Stimulated activated CD8-positive, alpha-beta memory T cell treated with anti-CD3 and anti-CD28 coated beads, Interleukin-7, amount 100 ng/mL, for 24 hours (primary cell): ENCODE results near the gene LURAP1L.

Source experiments
- DNase-seq: peaks from one replicate; pipeline ENCODE4 v3.0.0-alpha.2; 2020; ENCODE audit warnings: low read depth

The LURAP1L gene

GRCh38 chr9:12774861-12775678, at the start of gene LURAP1L:
Gene LURAP1L, plus strand, starts transcription at chr9:12775020. Its CDS starts 696 bp downstream, at chr9:12775716.
- no peak for DNase-seq

DNA sequence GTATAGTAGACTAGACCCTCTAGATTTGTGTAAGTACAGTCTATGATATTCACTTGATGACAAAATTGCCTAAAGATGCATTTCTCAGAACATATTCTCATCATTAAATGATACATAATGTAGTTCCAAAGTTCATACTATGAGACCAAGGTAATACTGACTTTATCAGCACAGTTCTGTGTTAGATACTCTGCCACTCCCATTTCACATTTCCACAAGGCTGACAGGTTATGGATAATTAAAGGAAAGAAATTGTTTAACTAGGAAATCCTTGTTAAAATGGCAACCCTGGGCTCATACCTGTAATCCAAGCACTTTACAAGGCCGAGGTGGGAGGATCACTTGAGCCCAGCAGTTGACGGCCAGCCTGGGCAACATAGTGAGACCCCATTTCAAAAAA, 48.0 kb upstream of the LURAP1L start:
- no peak for DNase-seq

DNA sequence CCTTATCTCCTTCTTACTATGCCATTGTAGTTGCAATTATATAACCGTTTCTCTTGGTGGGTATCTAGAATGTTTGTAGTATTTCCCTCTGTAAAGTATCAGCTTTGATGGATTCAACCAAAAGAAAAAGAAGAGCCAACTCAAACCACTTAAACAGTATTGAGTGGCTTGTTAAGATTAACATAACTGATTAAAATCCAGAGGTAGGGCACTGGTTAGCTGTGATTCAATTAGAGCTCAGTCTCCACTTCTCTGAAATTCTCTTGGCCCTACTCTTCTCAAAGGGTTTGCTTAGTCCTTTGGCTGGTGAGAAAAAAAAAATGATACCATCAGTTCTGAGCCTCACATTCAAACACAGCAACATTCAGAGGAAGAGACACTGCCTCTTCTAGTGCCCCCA, 44.6 kb upstream of the LURAP1L start:
- DNase-seq: no peak

DNA sequence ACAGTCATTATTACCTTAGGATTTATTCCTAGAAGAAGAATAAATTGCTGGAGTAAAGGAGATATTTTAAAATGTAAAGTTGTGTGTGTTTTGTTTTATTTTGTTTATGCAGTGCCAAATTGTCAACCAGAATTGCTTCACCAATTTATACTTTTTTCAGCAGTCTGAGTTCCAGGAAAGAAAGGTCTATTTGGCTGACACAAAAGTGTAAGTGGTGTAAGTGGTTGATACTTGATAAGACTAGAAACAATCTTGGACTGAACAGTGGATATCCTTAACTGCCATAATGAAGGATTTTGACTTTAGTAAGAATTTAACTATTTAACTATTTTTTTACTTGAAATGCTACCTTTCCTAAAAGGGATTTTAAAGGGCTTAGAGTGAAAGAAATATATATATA, 43.9 kb upstream of the LURAP1L start:
- no peak for DNase-seq

GRCh38 chr9:12732971-12733370, 41.8 kb upstream of the LURAP1L start:
- DNase-seq: no peak

GRCh38 chr9:12735665-12736064, 39.2 kb upstream of the LURAP1L start:
- DNase-seq: no peak

GRCh38 chr9:12737871-12738270, 36.9 kb upstream of the LURAP1L start:
- no peak for DNase-seq

- no peak for DNase-seq
These were observed 35.7 kb upstream of the LURAP1L start for GRCh38 chr9:12739014-12739652.

GRCh38 chr9:12740845-12741244, 34.0 kb upstream of the LURAP1L start:
- no peak for DNase-seq

DNA sequence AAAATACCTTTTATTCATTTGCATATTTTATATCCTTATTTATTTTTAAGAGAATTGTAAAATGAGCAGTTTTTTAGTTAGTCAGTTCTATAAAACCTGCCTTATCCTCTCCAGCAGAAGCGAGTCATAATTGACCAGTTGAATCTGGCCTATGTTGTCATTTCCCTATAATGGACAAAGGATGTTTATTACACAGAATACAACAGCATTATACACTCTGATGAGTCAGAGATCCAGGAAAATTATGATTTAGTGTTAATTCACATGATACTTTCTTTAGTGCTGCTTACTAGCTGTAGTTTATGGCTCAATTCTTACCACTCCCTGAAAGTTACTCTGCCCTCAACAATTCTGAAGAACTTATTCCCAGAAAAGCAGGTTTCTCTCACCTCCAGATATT, 26.8 kb upstream of the LURAP1L start:
- DNase-seq: no peak

DNA sequence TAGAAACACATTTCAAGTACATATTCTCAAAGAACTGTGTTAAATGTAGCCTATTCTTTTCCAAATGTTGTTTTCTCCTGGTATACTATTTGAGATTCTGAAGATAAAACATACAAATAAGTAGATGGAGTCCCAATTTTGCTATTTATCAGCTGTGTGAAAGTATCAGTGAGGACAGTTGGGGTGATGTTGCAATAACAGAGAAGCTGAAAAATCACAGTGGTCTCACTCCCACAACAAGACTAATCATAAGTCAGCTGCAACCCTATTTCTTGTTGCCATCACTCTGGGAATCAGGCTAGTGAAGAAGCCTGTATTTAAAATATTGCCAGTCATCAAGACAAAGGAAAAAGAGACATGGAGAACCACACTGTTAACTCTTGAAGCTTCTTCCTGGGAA, 25.9 kb upstream of the LURAP1L start:
- DNase-seq: no peak

GRCh38 chr9:12753931-12754330, 20.9 kb upstream of the LURAP1L start:
- DNase-seq: no peak

DNA sequence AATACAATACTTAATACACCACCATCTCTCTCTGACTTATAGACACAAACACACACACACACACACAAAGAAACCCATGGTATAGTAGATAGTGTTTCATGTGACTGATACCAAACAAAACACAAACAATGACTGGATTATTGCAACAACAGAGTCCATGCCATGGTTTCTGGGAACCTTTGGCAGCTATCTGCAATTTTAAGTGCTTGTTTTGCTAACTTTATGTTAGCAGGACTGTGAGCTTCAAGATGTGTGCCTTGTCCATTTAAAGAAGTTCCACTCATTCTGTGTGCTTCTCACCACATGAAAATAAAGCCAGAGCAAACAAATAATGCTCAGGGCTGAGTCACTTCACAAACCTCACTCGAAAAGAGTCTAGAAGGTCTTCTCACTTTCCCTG, 15.1 kb upstream of the LURAP1L start:
- DNase-seq: no peak

- DNase-seq: no peak
These were observed 14.1 kb upstream of the LURAP1L start for GRCh38 chr9:12760758-12761157.

DNA sequence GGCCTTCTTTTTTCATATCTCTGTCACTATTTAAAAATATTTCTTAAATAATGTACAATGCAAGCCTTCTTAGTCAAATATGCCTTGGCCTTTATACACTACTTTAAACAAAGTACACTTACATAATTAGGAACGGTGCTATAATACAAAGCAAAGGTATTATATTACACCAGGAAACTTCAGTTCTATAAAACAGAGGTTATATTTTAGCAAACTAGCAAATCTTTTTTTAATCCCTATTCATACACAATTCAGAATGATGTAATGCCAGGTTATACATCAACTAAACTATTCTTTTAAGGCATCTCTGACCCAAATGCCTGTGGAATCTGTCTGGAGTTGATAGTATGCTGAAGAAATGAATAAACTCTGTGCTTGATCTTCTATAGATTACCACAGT, 10.7 kb upstream of the LURAP1L start:
- no peak for DNase-seq

- no peak for DNase-seq
These were observed 9.6 kb upstream of the LURAP1L start for GRCh38 chr9:12765088-12765798.

DNA sequence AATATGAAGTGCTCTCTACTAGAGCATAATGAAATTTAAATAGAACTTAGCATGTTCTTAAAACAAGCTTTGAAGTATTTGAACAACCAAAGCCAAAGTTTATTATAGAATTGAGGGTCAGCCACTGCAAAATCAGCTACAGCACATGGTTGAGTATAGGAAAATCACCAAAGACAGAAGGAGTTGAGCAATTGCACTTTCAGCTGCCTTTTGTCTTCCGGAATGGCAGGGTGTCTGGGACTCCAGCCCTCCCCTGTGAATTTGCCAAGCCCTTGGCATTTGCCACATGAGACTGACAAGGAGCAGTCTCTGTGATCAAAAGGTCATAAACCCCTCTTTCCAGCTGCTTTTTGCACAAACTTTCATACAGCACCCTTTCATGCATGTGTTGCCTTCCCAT, 8.5 kb upstream of the LURAP1L start:
- DNase-seq: no peak

DNA sequence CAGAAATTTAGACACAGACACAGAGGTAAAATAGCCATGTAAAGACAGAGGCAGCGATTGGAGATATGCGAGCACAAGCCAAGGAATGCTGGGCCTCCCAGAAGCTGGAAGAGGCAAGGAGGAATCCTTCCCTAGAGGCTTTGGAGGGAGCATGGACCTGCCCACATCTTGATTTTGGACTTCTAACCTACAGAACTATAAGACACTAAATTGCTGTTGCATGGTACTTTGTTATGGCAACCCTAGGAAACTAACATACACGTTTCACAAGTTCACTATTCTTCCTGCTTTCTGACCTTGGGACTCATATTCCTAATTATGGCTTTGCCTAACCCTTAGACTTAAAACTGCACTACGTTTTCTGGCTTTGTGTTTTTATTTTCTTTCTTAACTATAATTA, 4.6 kb upstream of the LURAP1L start:
- no peak for DNase-seq

- no peak for DNase-seq
These were observed 2.9 kb upstream of the LURAP1L start for GRCh38 chr9:12771891-12772290.

GRCh38 chr9:12773562-12773961, 1.3 kb upstream of the LURAP1L start:
- DNase-seq: no peak

GRCh38 chr9:12775679-12776512, 1.1 kb downstream of the LURAP1L start:
- DNase-seq: no peak

GRCh38 chr9:12776513-12777055, 1.8 kb downstream of the LURAP1L start:
- no peak for DNase-seq
